HG02623 (cell line): Measurements from ENCODE around the gene IL11.
"Not testable (repeated sequence)": the region's sequence is repeated elsewhere in the genome, so short reads cannot be mapped to it uniquely, and the experiment has no call there.

Source experiments
- ATAC-seq: cut with Tn5 transposase; IDR thresholded peaks from one replicate; pipeline ENCODE4 v1.9.1; 2021; ENCODE audit warnings: moderate library complexity; ENCODE audit not compliant: unreplicated experiment

IL11 gene

GRCh38 chr19:55336101-55336500, 34.2 kb downstream of the IL11 start:
- ATAC-seq, result no peak

DNA sequence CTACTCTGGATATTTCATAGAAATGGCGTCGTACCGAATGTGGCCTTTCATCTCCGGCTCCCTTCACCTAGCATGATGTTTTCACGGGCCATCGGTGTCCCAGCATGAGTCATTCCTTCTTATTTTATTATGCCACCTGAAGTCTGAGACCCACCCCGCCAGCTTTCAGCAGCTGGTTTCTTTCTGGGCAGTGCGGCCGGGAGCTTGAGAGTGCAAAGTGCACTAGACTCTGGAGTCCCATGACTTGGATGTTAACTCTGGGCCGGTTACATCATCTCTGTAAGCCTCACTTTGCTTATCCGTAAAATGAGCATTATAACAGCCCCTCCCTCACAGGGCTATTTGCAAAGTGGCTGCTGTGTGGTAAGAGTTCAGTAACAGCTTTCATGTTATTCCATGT, 36.4 kb downstream of the IL11 start:
- ATAC-seq, result no peak

DNA sequence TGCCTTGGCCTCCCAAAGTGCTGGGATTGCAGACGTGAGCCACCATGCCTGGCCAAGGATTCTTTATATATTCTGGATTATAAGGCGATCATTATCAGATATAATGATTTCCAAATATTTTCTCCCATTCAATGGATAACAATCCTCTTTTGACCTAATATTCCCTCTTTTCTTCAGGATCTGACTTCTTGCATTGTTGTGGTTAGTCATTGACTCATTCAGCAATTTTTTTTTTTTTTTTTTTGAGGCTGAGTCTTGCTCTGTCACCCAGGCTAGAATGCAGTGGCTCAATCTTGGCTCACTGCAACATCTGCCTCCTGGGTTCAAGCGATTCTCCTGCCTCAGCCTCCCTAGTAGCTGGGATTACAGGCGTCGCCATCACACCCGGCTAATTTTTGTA, 40.5 kb downstream of the IL11 start:
- not testable (repeated sequence) for ATAC-seq

GRCh38 chr19:55328774-55329318, 41.4 kb downstream of the IL11 start:
- not testable (repeated sequence) for ATAC-seq

DNA sequence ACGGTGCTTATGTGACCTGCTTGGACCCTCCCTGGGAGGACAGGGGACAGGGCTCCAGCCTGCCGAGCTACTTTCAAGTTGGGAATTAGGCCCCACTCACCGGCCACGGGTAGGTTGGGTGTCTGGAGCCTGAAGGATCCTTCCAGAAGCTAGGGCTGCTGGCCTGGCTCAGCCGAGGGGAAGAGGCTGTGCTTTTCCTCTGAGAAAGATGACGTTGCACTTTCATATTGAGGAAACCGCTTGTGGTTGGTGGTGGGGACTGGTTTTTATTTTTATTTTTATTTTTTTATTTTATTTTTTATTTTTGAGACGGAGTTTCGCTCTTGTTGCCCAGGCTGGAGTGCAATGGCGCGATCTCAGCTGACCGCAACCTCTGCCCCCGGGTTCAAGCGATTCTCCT, 45.1 kb downstream of the IL11 start, which contains the start of gene TMEM150B:
Gene TMEM150B, minus strand, starts transcription at position 170 of the 400 bp plus-strand sequence. CDS start 4,305 bp downstream, outside the sequence.
- no peak for ATAC-seq

GRCh38 chr19:55324662-55325061, 45.6 kb downstream of the IL11 start:
- no peak for ATAC-seq

- no peak for ATAC-seq
Observed at GRCh38 chr19:55322204-55322885, 47.9 kb downstream of the IL11 start.

- no peak for ATAC-seq
Observed at GRCh38 chr19:55321466-55322137, 48.7 kb downstream of the IL11 start.

DNA sequence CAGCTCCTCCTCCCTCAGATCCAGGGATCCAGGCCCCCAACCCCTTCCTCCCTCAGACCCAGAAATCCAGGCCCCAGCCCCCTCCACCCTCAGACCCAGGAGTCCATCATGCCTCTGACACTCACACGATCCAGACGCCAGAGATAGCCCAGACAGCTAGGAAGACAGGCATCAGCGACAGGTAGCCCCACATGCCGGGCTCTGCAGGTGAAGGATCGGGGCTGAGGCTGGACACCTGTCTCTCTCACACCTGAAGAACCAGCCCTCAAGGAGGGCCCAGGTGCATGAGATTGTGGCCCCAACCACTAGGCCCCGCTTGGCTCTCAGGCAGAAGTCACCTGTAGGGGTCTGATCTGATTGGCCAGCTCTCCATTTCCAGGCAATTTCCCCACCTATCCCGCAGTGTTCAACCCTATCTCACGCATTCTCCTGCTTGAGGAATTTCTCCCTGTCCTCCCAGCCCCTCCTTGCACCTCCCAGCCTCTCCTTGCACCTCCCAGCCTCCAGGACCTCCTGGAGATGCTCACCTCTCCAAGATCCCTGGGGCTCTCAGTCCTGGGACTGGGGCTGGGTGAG, 49.3 kb downstream of the IL11 start:
- ATAC-seq, result no peak

- ATAC-seq, result no peak
Observed at GRCh38 chr19:55319785-55320184, 50.5 kb downstream of the IL11 start.

- ATAC-seq, result no peak
Observed at GRCh38 chr19:55316646-55317045, 53.6 kb downstream of the IL11 start.

DNA sequence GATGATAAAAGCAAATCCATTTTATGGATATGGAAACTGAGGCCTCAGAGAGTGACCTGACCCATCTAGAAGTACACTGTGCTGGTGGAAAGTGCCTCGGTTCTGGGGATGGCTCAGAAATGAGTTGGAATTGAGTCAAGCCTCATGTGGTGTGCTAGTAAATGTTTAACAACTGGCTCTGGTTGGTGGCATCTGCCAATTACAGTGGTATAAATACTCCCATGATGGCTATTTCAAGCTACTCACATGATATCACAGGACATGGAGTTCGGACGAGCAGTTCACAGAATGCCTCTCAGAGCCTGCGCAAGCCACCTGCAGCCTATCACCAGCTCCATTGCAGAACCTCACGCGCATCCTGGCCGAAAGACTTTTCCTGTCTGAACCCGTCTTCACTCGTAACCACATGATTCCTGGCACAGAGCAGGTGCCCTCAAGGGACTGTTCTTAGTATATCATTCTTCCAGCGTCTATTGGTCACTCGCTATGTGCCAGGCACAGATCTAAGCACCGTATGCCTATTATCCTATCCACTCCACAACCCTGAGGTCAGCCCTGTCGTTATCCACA, 54.2 kb downstream of the IL11 start:
- ATAC-seq, result no peak

GRCh38 chr19:55314396-55314795, 55.9 kb downstream of the IL11 start:
- no peak for ATAC-seq
